Calu3 (cell line): ENCODE data around the gene FOXL2. TPM values are rescaled to one million over a fixed set of nuclear protein-coding genes. Genes with fewer than 3 reads are reported as not detected.

ENCODE experiments used
- BruUV-seq: library from RNA; stranded (reverse); fragments of 400-500 nt; replicated peaks from 2 replicates; lab custom pipeline; 2021; lab: Mats Ljungman, UMichigan
- CTCF ChIA-PET: fragments of 300-600 bp; sonication (Branson Sonifier 250); formaldehyde crosslinking; loops from one replicate; lab custom pipeline; 2022; ENCODE audit warnings: antibody characterized with exemption; lab: Charles Lee
- DNase-seq: peaks from one replicate; pipeline ENCODE4 v3.0.0; 2022
- H3K27ac Mint-ChIP-seq: one replicate; pipeline ENCODE4 v1.8.0; 2022; ENCODE audit warnings: mixed read lengths; ENCODE audit not compliant: unreplicated experiment
- H3K27me3 Mint-ChIP-seq: one replicate; pipeline ENCODE4 v1.8.0; 2022; ENCODE audit warnings: mixed read lengths; ENCODE audit not compliant: unreplicated experiment
- H3K36me3 Mint-ChIP-seq: one replicate; pipeline ENCODE4 v1.8.0; 2022; ENCODE audit warnings: mild to moderate bottlenecking, moderate library complexity, mixed read lengths; ENCODE audit not compliant: insufficient read depth, unreplicated experiment
- H3K4me1 Mint-ChIP-seq: one replicate; pipeline ENCODE4 v1.8.0; 2022; ENCODE audit warnings: mild to moderate bottlenecking, low read depth, mixed read lengths; ENCODE audit not compliant: unreplicated experiment
- H3K4me3 Mint-ChIP-seq: one replicate; pipeline ENCODE4 v1.8.0; 2022; ENCODE audit warnings: mild to moderate bottlenecking, low read depth, moderate library complexity, mixed read lengths; ENCODE audit not compliant: unreplicated experiment
- H3K9me3 Mint-ChIP-seq: one replicate; pipeline ENCODE4 v1.8.0; 2022; ENCODE audit warnings: low read depth, mixed read lengths; ENCODE audit not compliant: unreplicated experiment
- intact Hi-C: fragments of 100-400 bp; cut with micrococcal nuclease; formaldehyde crosslinking; loops from one replicate; pipeline ENCODE4 v1.10.0; 2022; ENCODE audit not compliant: unreplicated experiment
- total RNA-seq: library from RNA; stranded (reverse); gene quantifications from 2 replicates; pipeline ENCODE4 v1.2.3, GENCODE V29; 2022
- TF ChIP-seq, protein P1 (sequence below): fragments of 200-600 bp; IDR thresholded peaks from one replicate; pipeline ENCODE4 v1.8.0; 2022; ENCODE audit warnings: antibody characterized with exemption; ENCODE audit not compliant: unreplicated experiment

The FOXL2 gene
- total RNA-seq, 1 experiment from 2014 or later, result 0.42 TPM

DNA sequence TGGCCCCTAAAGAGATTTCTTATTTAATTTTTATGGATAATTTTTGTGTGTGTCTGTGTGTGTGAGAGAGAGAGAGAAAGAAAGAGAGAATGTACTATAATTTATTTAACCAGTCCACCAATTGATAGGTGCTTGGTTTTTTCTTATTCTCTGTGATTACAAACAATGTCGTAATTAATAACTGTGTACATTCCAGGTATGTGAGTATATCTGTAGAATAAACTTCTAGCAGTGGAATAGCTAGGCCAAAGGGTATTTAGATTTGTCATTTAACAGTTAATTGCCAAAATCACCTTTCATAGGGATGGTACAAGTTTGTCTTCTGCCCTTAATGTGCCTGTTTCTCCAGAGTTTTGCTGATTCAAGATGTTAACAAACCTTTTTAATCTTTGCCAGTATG is 35.3 kb downstream of the FOXL2 start:
- H3K27ac Mint-ChIP-seq, result no peak overlapping the region
- BruUV-seq, result no TSS peak
- no peaks in the 10 kb centered on the region for H3K9me3 Mint-ChIP-seq
- no peak overlapping the region for H3K4me3 Mint-ChIP-seq
- TF ChIP-seq, protein P1, sequence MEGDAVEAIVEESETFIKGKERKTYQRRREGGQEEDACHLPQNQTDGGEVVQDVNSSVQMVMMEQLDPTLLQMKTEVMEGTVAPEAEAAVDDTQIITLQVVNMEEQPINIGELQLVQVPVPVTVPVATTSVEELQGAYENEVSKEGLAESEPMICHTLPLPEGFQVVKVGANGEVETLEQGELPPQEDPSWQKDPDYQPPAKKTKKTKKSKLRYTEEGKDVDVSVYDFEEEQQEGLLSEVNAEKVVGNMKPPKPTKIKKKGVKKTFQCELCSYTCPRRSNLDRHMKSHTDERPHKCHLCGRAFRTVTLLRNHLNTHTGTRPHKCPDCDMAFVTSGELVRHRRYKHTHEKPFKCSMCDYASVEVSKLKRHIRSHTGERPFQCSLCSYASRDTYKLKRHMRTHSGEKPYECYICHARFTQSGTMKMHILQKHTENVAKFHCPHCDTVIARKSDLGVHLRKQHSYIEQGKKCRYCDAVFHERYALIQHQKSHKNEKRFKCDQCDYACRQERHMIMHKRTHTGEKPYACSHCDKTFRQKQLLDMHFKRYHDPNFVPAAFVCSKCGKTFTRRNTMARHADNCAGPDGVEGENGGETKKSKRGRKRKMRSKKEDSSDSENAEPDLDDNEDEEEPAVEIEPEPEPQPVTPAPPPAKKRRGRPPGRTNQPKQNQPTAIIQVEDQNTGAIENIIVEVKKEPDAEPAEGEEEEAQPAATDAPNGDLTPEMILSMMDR, result no peak
- intact Hi-C loops, result no loop called here
- peaks cover 14% of the 10 kb centered on the region for H3K4me1 Mint-ChIP-seq
- CTCF ChIA-PET, result interaction anchor here (1.8 kb wide), 1 partner anchor 12 kb away, joined by 5 read pairs; no protein-coding TSS in a partner anchor
- peaks cover 18% of the 10 kb centered on the region for H3K36me3 Mint-ChIP-seq
- no peaks in the 10 kb centered on the region for H3K27me3 Mint-ChIP-seq
- no peak for DNase-seq

DNA sequence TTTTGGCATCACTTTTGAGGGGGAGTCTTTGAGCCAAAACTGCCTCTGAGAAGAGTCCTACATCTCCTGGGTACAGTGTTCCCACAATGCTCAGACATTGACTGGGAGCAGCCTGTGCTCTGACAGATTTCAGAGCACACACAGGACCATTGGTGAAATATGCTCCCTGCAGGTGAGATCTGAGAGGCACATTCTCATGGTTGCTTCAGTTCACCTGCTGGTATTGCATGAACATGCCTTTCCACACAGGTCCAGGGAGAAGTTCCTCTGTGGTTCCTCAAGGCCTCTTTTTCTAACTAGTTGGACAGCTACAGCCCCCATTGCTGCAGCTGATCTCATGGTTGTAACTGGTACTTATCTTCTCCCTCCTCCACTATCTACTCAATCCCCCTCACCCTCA is 37.0 kb downstream of the FOXL2 start:
- no peaks in the 10 kb centered on the region for H3K9me3 Mint-ChIP-seq
- peaks cover 6% of the 10 kb centered on the region for H3K36me3 Mint-ChIP-seq
- no peak overlapping the region for H3K27ac Mint-ChIP-seq
- intact Hi-C loops, result no loop called here
- DNase-seq, result no peak
- BruUV-seq, result no TSS peak
- CTCF ChIA-PET, result interaction anchor here (0.8 kb wide), 1 partner anchor 12 kb away, joined by 3 read pairs; no protein-coding TSS in a partner anchor
- TF ChIP-seq, protein P1, result no peak
- H3K4me3 Mint-ChIP-seq, result no peak overlapping the region
- no peaks in the 10 kb centered on the region for H3K27me3 Mint-ChIP-seq
- H3K4me1 Mint-ChIP-seq, result peaks cover 6% of the 10 kb centered on the region

DNA sequence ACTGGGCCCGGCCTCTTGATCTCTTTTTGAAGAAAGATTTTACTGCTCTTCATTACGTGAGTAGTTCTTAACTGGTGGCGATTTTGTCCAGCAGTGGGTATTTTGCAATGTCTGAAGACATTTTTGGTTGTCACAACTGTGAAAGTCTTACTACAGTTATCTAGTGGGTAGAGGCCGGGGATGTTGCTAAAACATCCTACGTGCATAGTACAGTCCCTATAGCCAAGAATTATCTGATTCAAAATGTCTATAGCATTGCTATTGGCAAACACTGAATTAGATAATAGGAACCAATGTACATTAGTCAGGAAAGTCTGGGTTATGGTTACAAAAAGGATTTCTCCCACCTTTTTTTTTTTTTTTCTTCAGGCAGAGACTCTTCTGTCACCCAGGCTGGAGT is 38.1 kb downstream of the FOXL2 start:
- H3K4me1 Mint-ChIP-seq, result no peaks in the 10 kb centered on the region
- no peak for DNase-seq
- intact Hi-C loops, result no loop called here
- H3K27me3 Mint-ChIP-seq, result no peaks in the 10 kb centered on the region
- no peak overlapping the region for H3K27ac Mint-ChIP-seq
- H3K9me3 Mint-ChIP-seq, result no peaks in the 10 kb centered on the region
- CTCF ChIA-PET, result interaction anchor here (0.7 kb wide), 2 partner anchors 60 to 336 kb away, joined by 3 read pairs; no protein-coding TSS in a partner anchor
- TF ChIP-seq, protein P1, result no peak
- H3K4me3 Mint-ChIP-seq, result no peak overlapping the region
- H3K36me3 Mint-ChIP-seq, result no peaks in the 10 kb centered on the region
- BruUV-seq, result no TSS peak

DNA sequence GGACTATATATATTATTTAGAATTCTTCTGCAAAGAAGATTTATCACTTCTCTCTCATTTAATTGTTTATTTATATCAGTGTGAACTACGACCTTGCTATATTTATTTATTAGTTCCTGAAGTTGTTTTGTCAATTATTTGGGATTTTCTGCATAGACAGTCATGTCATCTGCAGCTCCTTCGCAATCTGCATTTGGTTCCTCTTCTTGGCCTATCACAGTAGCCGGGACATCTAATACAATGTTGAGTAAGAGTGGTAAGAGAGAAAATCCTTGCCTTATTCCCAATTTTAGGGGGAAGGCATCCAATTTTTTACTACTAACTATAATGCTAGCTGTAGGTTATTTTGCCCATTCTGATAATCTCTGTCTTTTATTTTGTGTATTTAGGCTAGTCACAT is 39.4 kb downstream of the FOXL2 start:
- TF ChIP-seq, protein P1, result no peak
- no peaks in the 10 kb centered on the region for H3K27me3 Mint-ChIP-seq
- CTCF ChIA-PET, result interaction anchor here (1.2 kb wide), 1 partner anchor 9 kb away, joined by 3 read pairs; no protein-coding TSS in a partner anchor
- H3K4me3 Mint-ChIP-seq, result no peak overlapping the region
- H3K27ac Mint-ChIP-seq, result no peak overlapping the region
- no peaks in the 10 kb centered on the region for H3K9me3 Mint-ChIP-seq
- intact Hi-C loops, result no loop called here
- no peak for DNase-seq
- H3K36me3 Mint-ChIP-seq, result no peaks in the 10 kb centered on the region
- H3K4me1 Mint-ChIP-seq, result no peaks in the 10 kb centered on the region
- BruUV-seq, result no TSS peak
